Testis (tissue), 3 donors: ENCODE measurements around the gene ARSK. TPM values are rescaled to one million over a fixed set of nuclear protein-coding genes. Genes with fewer than 3 reads are reported as not detected.

Experiments used
- DNase-seq: peaks from one replicate; pipeline ENCODE4 v3.0.0-alpha.2; 2019
- H3K27ac ChIP-seq, 2 donors: fragments of 200-600 bp; sonication (generic); one replicate each; pipeline ENCODE4 v1.5.1; 2019
- H3K27me3 ChIP-seq: fragments of 200-600 bp; sonication (generic); one replicate; pipeline ENCODE4 v1.5.1; 2019
- H3K36me3 ChIP-seq: fragments of 200-600 bp; sonication (generic); one replicate; pipeline ENCODE4 v1.5.1; 2017; ENCODE audit warnings: low read depth; ENCODE audit errors: missing control alignments
- H3K4me1 ChIP-seq: fragments of 200-600 bp; sonication (generic); one replicate; pipeline ENCODE4 v1.5.1; 2019
- H3K4me3 ChIP-seq, 2 donors: fragments of 200-600 bp; sonication (generic); one replicate each; pipeline ENCODE4 v1.5.1; 2017 to 2019
- H3K9me3 ChIP-seq: fragments of 200-600 bp; sonication (generic); one replicate; pipeline ENCODE4 v1.5.1; 2017
- POLR2A ChIP-seq: fragments of 450-650 bp; IDR thresholded peaks from one replicate; pipeline ENCODE4 v1.6.1; 2017; ENCODE audit warnings: antibody characterized with exemption, mild to moderate bottlenecking, moderate library complexity
- WGBS, 2 donors: methylation state at CpG; one replicate each; pipeline ENCODE4 v1.1.5; 2018; 5-methylcytosine and 5-hydroxymethylcytosine counted together
- intact Hi-C: fragments of 100-400 bp; cut with DNase I; formaldehyde crosslinking; loops from one replicate; pipeline ENCODE4 v1.15.1; 2023; ENCODE audit warnings: low total_unique reads
- polyA plus RNA-seq: library from polyadenylated mRNA; stranded (reverse); fragments of 350-450 nt; fragmentation: Illumina TruSeq; extraction: RNeasy Lipid Tissue Mini Kit (QIAGEN cat#74804); gene quantifications from one replicate; pipeline ENCODE4 v1.2.3, GENCODE V29; 2014; ENCODE audit warnings: low read depth, low replicate concordance; ENCODE audit not compliant: insufficient read depth
- total RNA-seq, 2 donors: library from RNA; depleted of rRNA; stranded (reverse); fragments of >200 nt; gene quantifications; one replicate each; pipeline ENCODE4 v1.2.3, GENCODE V29; 2016
- TF ChIP-seq, protein P1 (sequence below), 3 experiments: fragments of 450-650 bp in 2 of 3; fragments of 200-600 bp in 1 of 3; sonication (generic) in 1 of 3; IDR thresholded peaks; one replicate each; pipeline ENCODE4 v1.5.1; 2016 to 2019; ENCODE audit warnings: antibody characterized with exemption in 3 of 3, mild to moderate bottlenecking in 2 of 3, moderate library complexity in 1 of 3

ARSK gene
- total and polyA plus RNA-seq, 3 donors from 2014 or later: 2.4 to 6.8 (median 5.8) TPM

DNA sequence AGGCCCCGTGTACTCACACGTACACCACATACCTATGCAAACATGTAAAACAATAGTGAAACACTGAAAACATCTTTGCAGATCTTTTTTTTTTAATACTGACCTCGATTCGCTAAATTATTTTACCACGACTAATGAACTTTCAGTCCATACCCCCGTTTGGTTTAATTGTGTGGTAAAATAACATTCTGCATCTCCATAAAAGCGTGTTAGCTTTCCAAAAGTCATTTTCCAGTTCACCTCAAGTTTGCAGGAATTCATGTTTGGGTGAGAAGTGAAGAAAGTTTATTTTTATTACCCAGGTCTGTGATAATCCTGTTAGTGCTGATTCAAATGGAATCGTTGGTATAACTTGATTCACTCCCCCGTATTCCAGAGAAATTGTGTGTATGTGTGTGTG, 652 bp downstream of the ARSK start:
- Histone ChIP-seq H3K27ac (peak overlapping the region; percentile 85 to 88), H3K36me3 (no peaks in the 10 kb centered on the region), H3K9me3 (no peaks in the 10 kb centered on the region), H3K27me3 (no peaks in the 10 kb centered on the region), H3K4me1 (peaks cover 8% of the 10 kb centered on the region), H3K4me3 (peak overlapping the region; percentile 80 to 95)
- 0% methylated on average over 9 of the region's 9 CpGs for WGBS, 2 donors
- DNase-seq: no peak
- TF ChIP-seq POLR2A: no peak
- TF ChIP-seq, protein P1, sequence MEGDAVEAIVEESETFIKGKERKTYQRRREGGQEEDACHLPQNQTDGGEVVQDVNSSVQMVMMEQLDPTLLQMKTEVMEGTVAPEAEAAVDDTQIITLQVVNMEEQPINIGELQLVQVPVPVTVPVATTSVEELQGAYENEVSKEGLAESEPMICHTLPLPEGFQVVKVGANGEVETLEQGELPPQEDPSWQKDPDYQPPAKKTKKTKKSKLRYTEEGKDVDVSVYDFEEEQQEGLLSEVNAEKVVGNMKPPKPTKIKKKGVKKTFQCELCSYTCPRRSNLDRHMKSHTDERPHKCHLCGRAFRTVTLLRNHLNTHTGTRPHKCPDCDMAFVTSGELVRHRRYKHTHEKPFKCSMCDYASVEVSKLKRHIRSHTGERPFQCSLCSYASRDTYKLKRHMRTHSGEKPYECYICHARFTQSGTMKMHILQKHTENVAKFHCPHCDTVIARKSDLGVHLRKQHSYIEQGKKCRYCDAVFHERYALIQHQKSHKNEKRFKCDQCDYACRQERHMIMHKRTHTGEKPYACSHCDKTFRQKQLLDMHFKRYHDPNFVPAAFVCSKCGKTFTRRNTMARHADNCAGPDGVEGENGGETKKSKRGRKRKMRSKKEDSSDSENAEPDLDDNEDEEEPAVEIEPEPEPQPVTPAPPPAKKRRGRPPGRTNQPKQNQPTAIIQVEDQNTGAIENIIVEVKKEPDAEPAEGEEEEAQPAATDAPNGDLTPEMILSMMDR (IDR thresholded peaks at IDR 0.05): no peak
- intact Hi-C loops: no loop called here

DNA sequence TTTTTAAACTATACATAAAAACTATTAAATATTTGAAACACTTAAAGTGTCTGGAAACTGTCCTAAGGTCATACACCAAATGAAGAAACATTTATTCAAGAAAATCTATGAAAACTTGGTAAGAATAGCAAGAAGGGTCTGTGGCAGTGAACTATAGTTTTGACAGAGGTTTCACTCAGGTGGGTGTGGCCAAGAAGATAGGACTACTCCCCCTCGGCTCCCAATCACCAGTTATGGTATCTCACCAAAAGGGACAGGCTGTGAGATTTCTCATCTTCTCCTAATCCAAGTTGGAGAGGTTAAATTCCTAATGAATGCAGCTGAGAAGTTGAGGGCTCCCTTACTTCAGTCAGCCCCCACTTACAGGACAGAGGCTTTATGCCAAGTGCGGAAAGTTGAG, 2.9 kb downstream of the ARSK start:
- DNase-seq: no peak
- TF ChIP-seq, protein P1 (IDR thresholded peaks at IDR 0.05): no peak
- no peak for TF ChIP-seq POLR2A
- WGBS, 2 donors: 70 to 88% methylated on average over 2 of the region's 2 CpGs

DNA sequence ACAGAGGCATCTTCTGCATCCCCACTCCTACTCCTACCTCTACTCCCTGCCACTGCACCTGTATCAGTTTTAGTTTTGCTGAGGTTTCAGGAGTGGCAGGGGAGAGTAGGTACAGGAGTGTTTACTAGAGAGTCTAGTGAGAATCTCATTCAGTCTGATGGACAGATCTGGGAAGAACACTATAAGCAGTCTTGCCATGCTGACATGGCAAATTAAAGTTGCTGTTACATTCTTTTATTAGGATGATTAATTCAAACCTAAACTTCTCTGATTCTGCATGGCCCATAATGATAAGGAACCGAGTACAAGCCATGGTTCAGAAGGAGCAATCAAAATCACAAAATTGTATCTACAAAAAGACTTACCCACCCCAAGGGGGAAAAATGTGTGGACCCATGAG, 7.4 kb downstream of the ARSK start:
- Histone ChIP-seq H3K4me1 (no peaks in the 10 kb centered on the region), H3K9me3 (no peaks in the 10 kb centered on the region), H3K4me3 (no peak overlapping the region), H3K36me3 (no peaks in the 10 kb centered on the region), H3K27ac (no peak overlapping the region), H3K27me3 (no peaks in the 10 kb centered on the region)
- DNase-seq: no peak
- TF ChIP-seq POLR2A: no peak
- TF ChIP-seq, protein P1 (IDR thresholded peaks at IDR 0.05): no peak
- intact Hi-C loops: no loop called here
- 71 to 80% methylated on average over 1 of the region's 1 CpG for WGBS, 2 donors

More for the DNA sequence above, 2.9 kb downstream of the ARSK start:
- Histone ChIP-seq H3K4me3 (no peak overlapping the region), H3K36me3 (no peaks in the 10 kb centered on the region), H3K27ac (no peak overlapping the region), H3K9me3 (no peaks in the 10 kb centered on the region), H3K4me1 (peaks cover 8% of the 10 kb centered on the region), H3K27me3 (no peaks in the 10 kb centered on the region)
- intact Hi-C loops: no loop called here

DNA sequence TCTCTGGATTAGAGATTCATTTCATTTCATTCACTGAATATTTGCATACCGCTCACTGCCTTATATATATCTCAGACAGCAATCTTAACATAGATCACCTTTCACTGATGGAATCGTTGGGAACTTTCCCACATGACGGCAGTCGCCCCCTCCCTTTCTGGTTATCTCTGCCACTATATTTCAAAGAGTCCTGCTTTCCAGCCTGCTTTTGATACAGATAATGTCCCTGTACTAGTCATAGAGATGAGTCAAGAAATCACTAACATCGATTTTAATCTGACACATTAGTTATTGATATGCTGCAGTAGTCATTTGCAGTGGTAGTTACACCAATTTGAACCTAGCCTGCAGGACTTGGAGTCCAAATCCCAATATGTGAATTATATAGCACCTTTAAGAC, 8.5 kb downstream of the ARSK start:
- TF ChIP-seq, protein P1 (IDR thresholded peaks at IDR 0.05): no peak
- TF ChIP-seq POLR2A: no peak
- no peaks in the 10 kb centered on the region for H3K9me3 ChIP-seq
- WGBS, 2 donors: 90 to 91% methylated on average over 5 of the region's 5 CpGs
- no peak overlapping the region for H3K4me3 ChIP-seq
- intact Hi-C loops: no loop called here
- H3K4me1 ChIP-seq: no peaks in the 10 kb centered on the region
- no peaks in the 10 kb centered on the region for H3K36me3 ChIP-seq
- no peaks in the 10 kb centered on the region for H3K27me3 ChIP-seq
- no peak for DNase-seq
- no peak overlapping the region for H3K27ac ChIP-seq

DNA sequence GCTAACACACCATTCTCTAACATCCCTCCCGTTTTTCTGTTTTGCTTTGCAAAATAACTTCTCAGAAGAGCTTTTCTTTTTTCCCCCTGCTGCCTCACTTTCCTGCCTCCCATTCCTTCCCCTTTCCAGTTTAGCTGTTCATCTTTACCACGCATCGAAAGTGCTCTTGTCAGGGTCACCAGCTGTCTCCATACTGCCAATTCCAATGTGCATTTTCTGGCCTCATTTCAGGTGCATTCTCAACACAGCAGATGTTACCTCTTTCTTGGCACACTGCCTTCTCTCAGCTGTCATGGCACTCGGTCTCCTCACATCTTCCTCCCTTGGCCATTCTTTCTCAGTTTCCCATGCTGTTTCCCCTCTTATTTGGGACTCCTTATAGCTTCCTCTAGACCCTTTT, 9.5 kb downstream of the ARSK start:
- no peak for DNase-seq
- Histone ChIP-seq H3K4me3 (no peak overlapping the region), H3K9me3 (no peaks in the 10 kb centered on the region), H3K27me3 (no peaks in the 10 kb centered on the region), H3K4me1 (no peaks in the 10 kb centered on the region), H3K27ac (no peak overlapping the region), H3K36me3 (no peaks in the 10 kb centered on the region)
- WGBS, 2 donors: 70 to 72% methylated on average over 4 of the region's 4 CpGs
- intact Hi-C loops: no loop called here
- TF ChIP-seq POLR2A: no peak
- TF ChIP-seq, protein P1 (IDR thresholded peaks at IDR 0.05): no peak
